Measurements from ENCODE around the gene EIF2B4. TPM values are rescaled to one million over a fixed set of nuclear protein-coding genes. Genes with fewer than 3 reads are reported as not detected.

The EIF2B4 gene
- total and polyA plus RNA-seq, 2 of the 13 experiments (the other 11 are each of a cell fraction or from before 2014, with no cell fraction given): 91.5 to 96.4 TPM

DNA sequence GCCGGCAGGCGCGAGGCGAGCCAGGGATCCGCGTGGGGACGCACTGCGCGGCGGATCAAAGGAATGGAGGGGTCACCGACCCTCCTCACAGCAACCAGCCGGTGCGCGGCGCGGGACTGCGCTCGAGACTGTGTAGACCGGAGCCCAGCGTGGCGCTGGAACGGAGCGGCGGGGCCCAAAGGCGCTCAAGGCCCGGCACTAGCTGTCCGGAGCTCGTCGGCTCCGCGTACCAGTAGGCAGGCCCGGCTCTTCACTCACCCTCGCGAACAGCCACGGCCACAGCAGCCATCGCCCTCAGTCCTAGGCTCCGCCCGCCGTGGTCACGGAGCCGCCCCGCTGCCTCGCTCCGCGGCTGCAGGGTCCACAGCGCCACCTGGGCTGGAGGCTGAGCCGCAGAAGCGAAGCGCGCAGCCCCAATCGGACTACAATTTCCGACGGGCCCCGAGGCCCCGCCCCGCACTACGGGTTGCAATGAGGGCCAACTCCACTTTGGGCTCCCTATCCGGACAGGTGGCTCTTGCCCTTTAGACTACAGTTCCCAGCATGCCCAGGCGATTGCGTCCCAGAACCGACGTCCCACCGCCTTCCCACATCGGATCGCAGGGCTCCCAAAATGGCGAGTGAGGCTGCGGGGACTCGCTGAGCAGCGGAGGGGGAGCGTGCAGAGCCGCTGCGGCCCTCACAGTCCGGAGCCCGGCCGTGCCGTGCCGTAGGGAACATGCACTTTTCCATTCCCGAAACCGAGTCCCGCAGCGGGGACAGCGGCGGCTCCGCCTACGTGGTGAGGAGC, at the start of gene EIF2B4, which contains the start of gene SNX17 (continued):
- TF ChIP-seq, protein P1, sequence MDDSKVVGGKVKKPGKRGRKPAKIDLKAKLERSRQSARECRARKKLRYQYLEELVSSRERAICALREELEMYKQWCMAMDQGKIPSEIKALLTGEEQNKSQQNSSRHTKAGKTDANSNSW (CRISPR knock-in tag; IDR thresholded peaks at IDR 0.05; ENCODE audit: borderline replicate concordance): no peak; the same call in 1 of the 2 replicates
- TF ChIP-seq ZNF616 (CRISPR knock-in tag; IDR thresholded peaks at IDR 0.05; ENCODE audit: low read depth) (peak; percentile 91), KAT2B (IDR thresholded peaks at IDR 0.05; ENCODE audit: borderline replicate concordance, low read depth, low read length) (no peak), GATAD2A (CRISPR knock-in tag; IDR thresholded peaks at IDR 0.05) (peak; percentile 80), ZNF768 (CRISPR knock-in tag; IDR thresholded peaks at IDR 0.05) (peak; percentile 76), ZFX (CRISPR knock-in tag; IDR thresholded peaks at IDR 0.05; ENCODE audit: low read depth) (peak; percentile 99), RAD51 (IDR thresholded peaks at IDR 0.05; ENCODE audit: borderline replicate concordance) (no peak), ZNF556 (CRISPR knock-in tag; IDR thresholded peaks at IDR 0.05; ENCODE audit: borderline replicate concordance) (peak; percentile 99), ZNF678 (CRISPR knock-in tag; IDR thresholded peaks at IDR 0.05) (peak; percentile 69), ZNF101 (CRISPR knock-in tag; IDR thresholded peaks at IDR 0.05; ENCODE audit: borderline replicate concordance, low read depth) (peak; percentile 21; the same call in 1 of the 2 replicates), ZFP37 (CRISPR knock-in tag; IDR thresholded peaks at IDR 0.05; ENCODE audit: borderline replicate concordance) (peak; percentile 89; the same call in 1 of the 2 replicates), ZMYM2 (CRISPR knock-in tag; IDR thresholded peaks at IDR 0.05) (peak; percentile 56; the same call in 1 of the 2 replicates), PHF5A (CRISPR knock-in tag; IDR thresholded peaks at IDR 0.05; ENCODE audit: low read depth, unreplicated experiment) (peak; percentile 99), GLI4 (CRISPR knock-in tag; IDR thresholded peaks at IDR 0.05; ENCODE audit: borderline replicate concordance) (0 out of 2 replicates have a peak, but pooled peaks have one; percentile 18), ZSCAN12 (CRISPR knock-in tag; IDR thresholded peaks at IDR 0.05) (peak; percentile 9; the same call in 1 of the 2 replicates), ZNF501 (CRISPR knock-in tag; IDR thresholded peaks at IDR 0.05) (peak; percentile 99), ZNF761 (CRISPR knock-in tag; conservative IDR thresholded peaks at IDR 0.05) (peak; percentile 97), SP4 (CRISPR knock-in tag; IDR thresholded peaks at IDR 0.05) (peak; percentile 100), ZNF367 (CRISPR knock-in tag; IDR thresholded peaks at IDR 0.05; ENCODE audit: borderline replicate concordance) (peak; percentile 95; the same call in 1 of the 2 replicates), ZNF713 (CRISPR knock-in tag; IDR thresholded peaks at IDR 0.05) (peak; percentile 97), REL (CRISPR knock-in tag; conservative IDR thresholded peaks at IDR 0.05) (0 out of 2 replicates have a peak, but pooled peaks have one; percentile 34), ZSCAN25 (CRISPR knock-in tag; IDR thresholded peaks at IDR 0.05) (peak; percentile 68; the same call in 1 of the 2 replicates)
- TF ChIP-seq, protein P2, sequence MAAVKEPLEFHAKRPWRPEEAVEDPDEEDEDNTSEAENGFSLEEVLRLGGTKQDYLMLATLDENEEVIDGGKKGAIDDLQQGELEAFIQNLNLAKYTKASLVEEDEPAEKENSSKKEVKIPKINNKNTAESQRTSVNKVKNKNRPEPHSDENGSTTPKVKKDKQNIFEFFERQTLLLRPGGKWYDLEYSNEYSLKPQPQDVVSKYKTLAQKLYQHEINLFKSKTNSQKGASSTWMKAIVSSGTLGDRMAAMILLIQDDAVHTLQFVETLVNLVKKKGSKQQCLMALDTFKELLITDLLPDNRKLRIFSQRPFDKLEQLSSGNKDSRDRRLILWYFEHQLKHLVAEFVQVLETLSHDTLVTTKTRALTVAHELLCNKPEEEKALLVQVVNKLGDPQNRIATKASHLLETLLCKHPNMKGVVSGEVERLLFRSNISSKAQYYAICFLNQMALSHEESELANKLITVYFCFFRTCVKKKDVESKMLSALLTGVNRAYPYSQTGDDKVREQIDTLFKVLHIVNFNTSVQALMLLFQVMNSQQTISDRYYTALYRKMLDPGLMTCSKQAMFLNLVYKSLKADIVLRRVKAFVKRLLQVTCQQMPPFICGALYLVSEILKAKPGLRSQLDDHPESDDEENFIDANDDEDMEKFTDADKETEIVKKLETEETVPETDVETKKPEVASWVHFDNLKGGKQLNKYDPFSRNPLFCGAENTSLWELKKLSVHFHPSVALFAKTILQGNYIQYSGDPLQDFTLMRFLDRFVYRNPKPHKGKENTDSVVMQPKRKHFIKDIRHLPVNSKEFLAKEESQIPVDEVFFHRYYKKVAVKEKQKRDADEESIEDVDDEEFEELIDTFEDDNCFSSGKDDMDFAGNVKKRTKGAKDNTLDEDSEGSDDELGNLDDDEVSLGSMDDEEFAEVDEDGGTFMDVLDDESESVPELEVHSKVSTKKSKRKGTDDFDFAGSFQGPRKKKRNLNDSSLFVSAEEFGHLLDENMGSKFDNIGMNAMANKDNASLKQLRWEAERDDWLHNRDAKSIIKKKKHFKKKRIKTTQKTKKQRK (IDR thresholded peaks at IDR 0.05; ENCODE audit: low read length): no peak
- TF ChIP-seq, protein P3, sequence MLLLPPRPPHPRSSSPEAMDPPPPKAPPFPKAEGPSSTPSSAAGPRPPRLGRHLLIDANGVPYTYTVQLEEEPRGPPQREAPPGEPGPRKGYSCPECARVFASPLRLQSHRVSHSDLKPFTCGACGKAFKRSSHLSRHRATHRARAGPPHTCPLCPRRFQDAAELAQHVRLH (CRISPR knock-in tag; IDR thresholded peaks at IDR 0.05; ENCODE audit: borderline replicate concordance, low read depth): peak; percentile 97; the same call in 1 of the 2 replicates
- TF ChIP-seq, protein P4, sequence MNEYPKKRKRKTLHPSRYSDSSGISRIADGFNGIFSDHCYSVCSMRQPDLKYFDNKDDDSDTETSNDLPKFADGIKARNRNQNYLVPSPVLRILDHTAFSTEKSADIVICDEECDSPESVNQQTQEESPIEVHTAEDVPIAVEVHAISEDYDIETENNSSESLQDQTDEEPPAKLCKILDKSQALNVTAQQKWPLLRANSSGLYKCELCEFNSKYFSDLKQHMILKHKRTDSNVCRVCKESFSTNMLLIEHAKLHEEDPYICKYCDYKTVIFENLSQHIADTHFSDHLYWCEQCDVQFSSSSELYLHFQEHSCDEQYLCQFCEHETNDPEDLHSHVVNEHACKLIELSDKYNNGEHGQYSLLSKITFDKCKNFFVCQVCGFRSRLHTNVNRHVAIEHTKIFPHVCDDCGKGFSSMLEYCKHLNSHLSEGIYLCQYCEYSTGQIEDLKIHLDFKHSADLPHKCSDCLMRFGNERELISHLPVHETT (CRISPR knock-in tag; conservative IDR thresholded peaks at IDR 0.05): peak; percentile 92
